ENCODE measurements around the gene DENND4A. TPM values are rescaled to one million over a fixed set of nuclear protein-coding genes. Genes with fewer than 3 reads are reported as not detected.

Gene DENND4A
- total and polyA plus RNA-seq, 9 of the 15 experiments (the other 6 are each of a cell fraction or from before 2014, with no cell fraction given) = 6.8 to 32.3 (median 19.9) TPM

GRCh38 chr15:65650312-65651041 is 141.6 kb downstream of the DENND4A start:
- Histone ChIP-seq H3K4me3 (no peak overlapping the region), H3K9me1 (ENCODE audit: control insufficient read depth, insufficient read depth, low read length) (no peaks in the 10 kb centered on the region), H3K79me2 (ENCODE audit: control insufficient read depth, insufficient read depth, low read length) (no peaks in the 10 kb centered on the region), H3K4me2 (ENCODE audit: insufficient read depth, low read length) (no peak overlapping the region), H3K27ac (ENCODE audit: extremely low read depth, low read depth, low read length) (no peak overlapping the region), H3K27me3 (ENCODE audit: control insufficient read depth in 2 of 2, insufficient read depth in 2 of 2, low read length in 2 of 2) (no peaks in the 10 kb centered on the region), H3K9me3 (replicated peaks; ENCODE audit: control insufficient read depth, insufficient read depth, low read depth, low read length) (no peaks in the 10 kb centered on the region), H4K20me1 (replicated peaks; ENCODE audit: control insufficient read depth, insufficient read depth, low read length) (no peaks in the 10 kb centered on the region), H3K36me3 (ENCODE audit: control insufficient read depth, insufficient read depth, low read length) (no peaks in the 10 kb centered on the region; the same call in 1 of the 3 replicates), H2AFZ (ENCODE audit: low read depth, low read length) (no peak overlapping the region), H3K4me1 (replicated peaks in 1 of 2; ENCODE audit: control insufficient read depth in 2 of 2, insufficient read depth in 2 of 2, low read length in 2 of 2) (peaks cover 0 to 7% of the 10 kb centered on the region in 2 experiments; a peak in 2 of 5 replicates), H3K9ac (ENCODE audit: insufficient read depth in 1 of 2, low read depth in 2 of 2, low read length in 2 of 2) (no peak overlapping the region)
- in situ Hi-C loops (cut with MboI) (no loop called here), intact Hi-C loops (cut with micrococcal nuclease) (no loop called here)
- ChIA-PET POLR2A (interaction anchor here (0.6 to 1.5 kb wide), 4 partner anchors 10 to 508 kb away, joined by 3 to 11 read pairs (median 3); no protein-coding TSS in a partner anchor), CTCF (ENCODE audit: low intra/inter-chr PET ratio) (no interaction called here)
- TF ChIP-seq MNT (conservative IDR thresholded peaks at IDR 0.05) (no peak), ELF4 (CRISPR knock-in tag; IDR thresholded peaks at IDR 0.05) (peak; percentile 54; the same call in 1 of the 2 replicates), SUPT5H (IDR thresholded peaks at IDR 0.05) (0 out of 2 replicates have a peak, but pooled peaks have one; percentile 40)
- TF ChIP-seq, protein P1, sequence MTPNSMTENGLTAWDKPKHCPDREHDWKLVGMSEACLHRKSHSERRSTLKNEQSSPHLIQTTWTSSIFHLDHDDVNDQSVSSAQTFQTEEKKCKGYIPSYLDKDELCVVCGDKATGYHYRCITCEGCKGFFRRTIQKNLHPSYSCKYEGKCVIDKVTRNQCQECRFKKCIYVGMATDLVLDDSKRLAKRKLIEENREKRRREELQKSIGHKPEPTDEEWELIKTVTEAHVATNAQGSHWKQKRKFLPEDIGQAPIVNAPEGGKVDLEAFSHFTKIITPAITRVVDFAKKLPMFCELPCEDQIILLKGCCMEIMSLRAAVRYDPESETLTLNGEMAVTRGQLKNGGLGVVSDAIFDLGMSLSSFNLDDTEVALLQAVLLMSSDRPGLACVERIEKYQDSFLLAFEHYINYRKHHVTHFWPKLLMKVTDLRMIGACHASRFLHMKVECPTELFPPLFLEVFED (CRISPR knock-in tag; conservative IDR thresholded peaks at IDR 0.05) = 0 out of 2 replicates have a peak, but pooled peaks have one; percentile 10
- DNase-seq (ENCODE audit: extremely low read depth in 1 of 4, low spot score in 3 of 4) (no peak), FAIRE-seq (no peak), ATAC-seq (no peak)
- 44% methylated on average over 11 of the region's 12 CpGs for WGBS (ENCODE audit: insufficient coverage, low coverage, missing lambda C conversion rate)
- no TSS peak for BruUV-seq (replicated peaks)
